GM19240 (cell line): ENCODE results near the gene LCN2.
A peak's percentile ranks its signal among the peaks of the same experiment; 100 is the strongest.

Experiments
- DNase-seq: peaks from one replicate; pipeline ENCODE4 v3.0.0; 2011; ENCODE audit warnings: low spot score; ENCODE audit not compliant: insufficient read length

LCN2 gene

DNA sequence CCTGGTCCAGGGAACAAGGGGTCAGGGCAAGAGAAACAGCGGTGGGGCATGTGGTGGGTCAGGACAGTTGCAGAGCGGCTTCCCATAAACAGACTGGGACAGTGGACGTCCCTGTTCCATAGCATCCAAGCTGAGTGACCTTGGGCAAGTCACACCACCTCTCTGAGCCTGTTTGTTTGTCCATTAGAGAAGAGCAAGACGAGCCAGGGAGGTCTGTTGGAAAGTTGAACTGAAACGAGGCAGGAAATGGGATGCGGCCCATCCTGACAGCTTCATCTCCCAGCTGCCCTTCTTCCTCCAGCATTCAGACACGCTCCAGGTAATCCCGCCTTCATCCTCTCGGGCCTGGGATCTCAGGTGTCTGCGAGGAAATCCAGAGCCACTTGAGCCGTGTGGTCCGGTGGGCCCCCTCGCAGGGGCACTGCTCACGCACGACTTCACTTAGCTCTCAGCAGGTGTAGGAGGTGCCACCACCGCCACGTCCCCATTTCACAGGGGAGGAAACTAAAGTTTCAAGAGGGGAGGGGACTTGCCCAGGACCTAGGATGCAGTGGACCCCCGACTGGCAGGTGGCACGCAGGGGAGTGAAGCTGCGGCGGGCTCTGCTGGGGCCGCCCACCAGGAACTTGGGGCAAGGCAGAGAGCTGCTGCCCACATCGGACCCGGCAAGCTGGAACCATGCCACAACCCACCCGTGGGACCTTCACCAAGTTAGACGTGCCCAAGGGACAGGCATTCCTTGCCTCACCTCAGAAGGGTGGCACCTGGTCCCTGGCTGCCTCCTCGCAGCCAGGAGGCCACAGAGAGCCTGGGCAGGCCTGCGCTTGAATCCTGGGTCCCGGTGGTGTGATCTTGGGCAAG lies 34.7 kb upstream of the LCN2 start:
- DNase-seq, result no peak

DNA sequence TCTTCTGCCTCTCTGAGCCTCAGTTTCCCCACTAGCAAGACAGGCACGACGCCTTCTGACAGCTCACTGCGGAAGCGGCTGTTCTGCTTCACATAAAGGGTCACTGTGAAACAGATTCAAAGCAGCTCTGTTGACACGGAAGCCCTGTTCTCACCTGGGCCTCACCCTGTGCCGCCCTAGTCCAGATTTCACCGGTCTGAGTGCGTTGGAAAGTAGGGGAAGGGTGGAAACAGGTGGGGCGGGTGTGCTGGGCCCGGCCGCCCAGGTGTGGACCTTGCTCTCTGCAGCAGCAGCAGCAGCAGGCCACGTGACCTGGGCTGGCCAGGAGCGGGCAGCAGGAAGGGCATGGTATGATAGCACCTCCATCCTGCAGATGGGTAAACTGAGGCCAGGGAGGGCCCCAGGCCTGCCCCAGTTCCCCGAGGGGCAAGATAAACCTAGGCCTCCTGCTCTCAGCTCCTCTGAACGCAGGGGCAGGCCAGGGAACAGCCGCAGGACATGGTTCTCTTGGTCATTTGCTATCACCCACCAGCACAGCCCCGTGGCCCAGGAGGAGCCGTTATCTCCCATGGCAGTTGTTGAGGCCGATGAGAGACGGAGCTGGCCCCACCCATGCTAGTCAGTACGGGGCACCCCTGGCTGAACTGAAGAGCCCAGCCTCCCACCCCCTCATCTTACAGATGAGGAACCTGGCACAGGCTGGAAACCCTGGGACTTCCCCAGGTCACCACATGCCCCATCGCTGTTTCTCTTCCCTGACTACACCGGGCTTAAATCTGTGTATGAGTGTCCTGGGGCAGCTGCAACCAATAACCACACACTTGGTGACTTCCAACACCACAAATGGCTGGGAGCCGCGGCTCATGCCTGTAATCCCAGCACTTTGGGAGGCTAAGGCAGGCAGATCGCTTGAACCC lies 33.8 kb upstream of the LCN2 start:
- no peak for DNase-seq

DNA sequence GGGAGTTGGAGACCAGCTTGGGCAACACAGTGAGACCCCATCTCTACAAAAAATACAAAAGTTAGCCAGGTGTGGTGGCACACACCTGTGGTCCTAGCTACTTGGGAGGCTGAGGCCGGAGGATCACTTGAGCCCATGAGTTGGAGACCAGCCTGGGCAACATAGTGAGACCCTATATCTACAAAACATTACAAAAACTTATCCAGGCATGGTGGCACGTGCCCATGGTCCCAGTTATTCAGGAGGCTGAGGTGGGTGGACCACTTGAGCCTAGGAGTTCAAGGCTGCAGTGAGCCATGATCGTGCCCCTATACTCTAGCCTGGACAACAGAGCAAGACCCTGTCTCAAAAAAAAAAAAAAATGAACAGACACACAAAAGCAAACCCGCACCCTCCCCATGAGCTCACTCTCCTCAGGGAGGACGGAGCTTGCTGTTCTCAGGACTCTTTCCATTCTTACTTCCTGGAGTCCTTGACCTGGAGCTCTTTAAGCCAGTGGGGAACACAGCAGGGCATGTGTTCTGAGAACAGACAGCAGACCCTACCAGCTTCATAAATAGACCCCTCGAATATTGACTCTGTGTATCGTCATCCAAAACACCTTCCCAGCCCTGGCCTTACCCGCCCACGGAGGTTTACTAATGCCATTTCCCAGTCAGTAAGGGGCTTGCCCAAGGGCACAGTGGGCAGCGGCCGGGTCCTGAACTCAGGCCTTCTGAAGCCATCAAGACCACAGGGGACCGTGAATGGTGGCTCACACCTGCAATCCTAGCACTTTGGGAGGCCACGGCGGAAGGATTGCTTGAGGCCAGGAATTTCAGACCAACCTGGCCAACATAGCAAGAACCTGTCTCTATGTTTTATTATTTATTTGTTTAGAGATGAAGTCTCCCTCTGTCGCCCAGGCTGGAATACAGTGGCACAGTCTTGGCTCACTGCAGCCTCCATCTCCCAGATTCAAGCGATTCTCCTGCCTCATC lies 32.9 kb upstream of the LCN2 start:
- no peak for DNase-seq

DNA sequence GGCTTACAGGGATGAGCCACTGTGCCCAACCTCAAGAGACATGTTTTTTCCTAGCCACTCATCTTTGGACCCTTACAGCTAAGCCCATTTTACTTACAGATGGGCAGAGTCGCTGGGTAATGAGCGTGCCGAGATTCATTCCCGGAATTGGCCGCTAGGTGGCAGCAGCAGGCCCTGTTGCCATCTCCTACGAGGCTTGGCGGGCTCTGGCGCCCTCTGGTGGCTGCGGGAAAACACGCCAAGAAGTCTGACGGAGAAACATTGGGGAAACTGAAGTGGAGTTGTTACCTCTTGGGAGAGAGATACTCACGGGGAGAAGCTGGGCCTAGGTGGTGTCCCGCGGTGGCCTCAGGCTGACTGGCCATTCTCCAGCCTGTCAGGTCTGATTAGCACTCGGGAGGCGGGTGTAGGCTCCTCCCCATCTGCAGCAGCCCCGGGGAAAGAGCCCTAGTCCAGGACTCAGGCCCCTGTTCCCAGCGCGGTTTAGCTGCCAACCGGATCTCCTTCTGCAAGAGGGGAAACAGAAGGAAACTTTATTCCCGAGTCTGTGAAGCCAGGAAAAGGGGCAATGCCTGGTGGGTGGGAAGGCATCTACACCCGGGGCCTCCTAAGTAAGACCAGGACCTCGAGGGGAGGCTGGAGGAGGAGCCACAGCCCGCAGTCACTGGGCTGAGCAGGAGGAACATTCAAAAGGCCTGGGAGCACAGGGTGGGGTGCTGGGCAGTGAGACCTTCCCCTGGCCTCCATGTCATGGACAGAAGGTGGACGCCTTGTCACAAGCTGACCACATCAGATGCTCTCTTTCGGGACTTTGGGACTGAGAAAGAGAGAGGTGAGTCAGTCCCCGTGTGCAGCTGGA lies 31.4 kb upstream of the LCN2 start:
- peak; percentile 90 for DNase-seq

DNA sequence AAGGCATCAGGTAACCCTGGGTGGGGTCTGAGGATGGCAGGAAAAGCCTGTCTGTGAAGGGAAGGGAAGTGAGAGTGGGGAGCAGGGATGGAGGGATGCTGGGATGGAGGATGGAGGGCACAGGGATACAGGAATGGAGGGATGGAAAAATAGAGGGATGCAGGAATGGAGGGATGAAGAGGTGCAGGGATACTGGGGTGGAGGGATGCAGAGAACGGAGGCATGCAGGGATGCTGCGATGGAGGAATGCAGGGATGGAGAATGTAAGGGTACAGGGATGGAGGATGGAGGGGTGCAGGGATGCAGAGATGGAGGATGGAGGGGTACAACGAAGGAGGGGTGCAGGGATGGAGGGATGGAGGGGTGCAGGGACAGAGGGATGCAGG lies 30.8 kb upstream of the LCN2 start:
- no peak for DNase-seq

DNA sequence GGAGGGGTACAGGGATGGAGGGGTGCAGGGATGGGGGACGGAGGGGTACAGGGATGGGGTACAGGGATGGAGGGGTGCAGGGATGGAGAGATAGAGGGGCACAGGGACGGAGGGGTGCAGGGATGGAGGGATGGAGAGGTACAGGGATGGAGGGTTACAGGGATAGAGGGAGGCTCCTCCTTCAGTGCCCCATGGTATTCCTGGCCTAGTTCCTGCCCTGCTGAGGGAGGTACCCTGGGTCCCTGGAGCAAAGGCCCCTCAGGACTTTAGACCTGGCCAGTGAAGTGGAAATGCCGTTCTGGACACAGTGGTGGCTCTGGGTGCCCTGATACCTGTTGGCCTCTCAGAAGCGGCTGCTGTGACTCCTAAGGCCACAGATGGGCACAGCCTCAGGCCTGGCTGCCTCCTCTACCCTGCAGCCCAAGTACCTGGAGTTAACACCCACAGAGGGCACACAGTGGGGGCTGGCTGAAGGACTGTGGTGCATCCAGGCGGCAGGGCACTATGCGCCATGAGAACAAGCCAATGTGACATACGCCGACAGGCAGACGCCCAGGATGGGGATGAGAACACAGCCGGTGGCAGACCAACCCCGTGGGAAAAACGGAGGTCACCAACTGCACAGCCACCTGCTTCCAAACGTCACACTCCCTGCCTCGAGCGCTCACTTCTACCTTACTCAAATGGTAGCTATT lies 30.1 kb upstream of the LCN2 start:
- DNase-seq, result no peak

DNA sequence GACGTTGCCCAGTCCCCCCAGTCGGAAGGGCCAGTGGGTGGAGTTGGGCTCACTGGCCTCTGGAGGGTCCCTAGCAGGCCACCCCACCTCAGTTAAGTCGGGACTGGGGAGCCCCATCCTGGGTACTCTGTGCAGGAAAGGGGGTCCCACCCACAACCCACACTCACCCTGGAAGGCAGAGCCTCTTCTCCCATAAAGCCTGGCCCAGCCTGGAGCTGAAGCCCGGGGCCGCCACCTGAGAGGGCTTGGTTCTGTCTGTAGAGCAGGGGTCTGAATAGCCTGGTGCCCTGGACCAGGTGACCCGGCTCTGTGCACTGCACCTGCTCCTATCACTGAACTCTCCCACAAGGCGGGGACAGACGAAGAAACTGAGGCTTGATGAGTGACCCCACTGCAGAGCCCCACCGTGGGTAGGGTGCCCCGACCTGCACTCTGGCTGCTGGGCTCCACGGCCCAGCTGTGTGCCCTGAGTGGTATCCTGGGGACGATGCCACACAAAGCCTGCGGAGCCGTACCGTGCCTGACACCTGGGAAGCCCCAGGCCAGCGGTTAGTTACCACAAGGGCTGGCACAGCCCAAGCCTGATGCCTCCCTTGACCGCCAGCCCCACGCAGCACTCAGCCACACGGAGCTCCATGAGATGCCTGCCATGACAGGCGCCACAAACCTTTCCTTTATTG lies 29.1 kb upstream of the LCN2 start:
- DNase-seq, result no peak

DNA sequence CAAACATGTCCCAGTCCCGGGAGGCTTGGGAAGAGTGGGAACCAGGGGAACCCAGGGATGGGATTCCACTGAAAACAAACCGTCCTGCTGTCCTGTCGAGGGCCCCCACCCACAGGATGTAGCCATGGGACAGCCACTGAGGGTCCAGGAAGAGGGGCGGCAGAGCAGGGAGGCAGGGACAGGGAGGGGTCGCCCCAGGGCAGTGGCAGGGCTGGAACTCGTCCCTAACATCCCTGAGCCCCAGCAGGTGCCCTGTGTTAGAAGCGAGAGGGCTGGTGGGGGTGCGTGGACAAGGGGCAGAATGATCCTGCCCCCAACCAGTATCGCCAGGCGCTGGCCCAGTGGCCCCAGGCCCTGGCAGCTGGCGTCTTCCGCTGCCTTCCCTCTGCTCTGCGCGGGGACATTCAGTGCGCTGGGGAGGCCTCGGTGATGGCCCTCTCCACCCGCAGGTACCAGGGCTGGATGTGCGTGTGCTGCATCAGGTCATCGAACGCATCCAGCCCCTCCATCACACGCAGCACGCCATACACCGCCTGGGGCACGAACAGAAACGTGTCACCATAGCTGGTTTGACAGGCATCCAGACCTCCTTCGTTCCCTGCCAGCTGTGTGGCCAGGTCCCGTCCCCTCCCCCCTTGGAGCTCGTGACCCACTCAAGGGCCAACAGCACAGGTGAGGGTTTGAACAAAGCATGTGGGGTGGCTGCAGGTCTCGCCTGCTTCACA lies 28.4 kb upstream of the LCN2 start:
- no peak for DNase-seq

DNA sequence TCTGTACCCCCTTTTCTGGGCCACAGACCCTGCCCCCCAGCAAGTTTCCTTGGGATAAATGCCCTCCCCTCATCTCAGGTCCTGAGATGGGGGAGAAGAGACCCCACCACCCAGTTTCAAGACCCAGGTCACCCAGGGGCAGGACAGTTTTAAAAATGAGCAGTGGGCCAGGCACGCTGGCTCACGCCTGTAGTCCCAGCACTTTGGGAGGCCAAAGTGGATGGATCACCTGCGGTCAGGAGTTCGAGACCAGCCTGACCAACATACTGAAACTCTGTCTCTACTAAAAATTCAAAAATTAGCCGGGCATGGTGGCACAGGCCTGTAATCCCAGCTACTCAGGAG lies 27.8 kb upstream of the LCN2 start:
- DNase-seq, result no peak

DNA sequence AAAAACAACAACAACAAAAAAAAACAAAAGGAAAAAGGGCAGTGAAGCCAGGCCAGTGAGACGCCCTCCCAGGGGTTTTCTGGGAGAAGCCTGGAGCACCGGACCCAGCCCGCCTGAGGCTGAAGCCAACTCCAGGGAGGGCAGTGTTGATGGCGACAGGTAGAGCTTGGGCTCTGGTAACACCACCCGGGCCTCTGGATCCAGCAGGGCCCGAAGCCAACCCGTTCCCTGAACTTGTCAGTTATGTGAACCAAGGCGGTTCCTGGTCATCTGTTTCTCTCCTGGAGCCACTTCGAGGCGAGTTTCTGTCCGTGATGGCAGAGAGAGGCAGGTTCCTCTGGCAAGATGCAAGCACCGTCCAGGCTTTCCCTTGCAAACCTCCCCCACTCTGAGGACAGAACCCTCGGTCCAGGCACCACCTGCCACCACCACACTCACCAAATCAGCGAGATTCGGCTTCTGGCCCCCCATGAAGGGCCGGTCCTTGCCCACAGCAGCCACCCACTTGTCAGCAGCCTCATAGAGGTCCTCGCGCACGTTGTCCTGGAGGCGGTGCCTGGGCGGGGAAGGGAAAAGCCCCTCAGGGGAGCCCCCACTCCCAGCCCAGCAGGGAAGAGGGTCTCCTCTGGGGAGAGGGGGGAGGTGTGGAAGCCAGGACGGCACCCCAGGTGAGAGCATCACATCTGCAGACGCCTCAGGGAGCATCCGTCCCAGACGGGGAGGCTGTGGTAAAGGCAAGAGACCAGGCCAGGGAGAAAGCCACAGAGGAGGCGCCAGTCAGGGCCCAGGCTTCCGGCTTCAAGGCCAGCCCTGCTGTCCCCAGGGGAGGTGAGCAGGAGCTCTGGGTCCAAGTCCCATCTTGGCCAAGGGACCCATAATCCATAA lies 27.1 kb upstream of the LCN2 start:
- no peak for DNase-seq

DNA sequence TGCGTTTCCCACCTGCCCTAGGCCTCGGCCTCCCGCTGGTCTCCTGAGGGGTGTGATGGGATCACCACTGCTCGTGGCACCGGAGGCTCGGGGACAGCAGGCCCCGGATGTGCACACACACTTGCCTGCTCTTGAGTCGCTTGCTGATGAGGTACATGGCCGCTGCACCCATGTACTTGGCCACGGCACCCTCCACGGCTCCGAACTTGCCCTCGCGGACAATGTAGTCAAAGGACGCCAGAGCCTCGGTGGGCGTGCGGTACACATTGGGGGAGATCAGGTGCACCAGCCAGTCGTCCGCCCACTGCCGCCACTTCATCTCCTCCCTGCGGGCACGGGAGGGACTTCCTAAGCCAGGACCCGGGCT lies 26.5 kb upstream of the LCN2 start:
- DNase-seq, result no peak

DNA sequence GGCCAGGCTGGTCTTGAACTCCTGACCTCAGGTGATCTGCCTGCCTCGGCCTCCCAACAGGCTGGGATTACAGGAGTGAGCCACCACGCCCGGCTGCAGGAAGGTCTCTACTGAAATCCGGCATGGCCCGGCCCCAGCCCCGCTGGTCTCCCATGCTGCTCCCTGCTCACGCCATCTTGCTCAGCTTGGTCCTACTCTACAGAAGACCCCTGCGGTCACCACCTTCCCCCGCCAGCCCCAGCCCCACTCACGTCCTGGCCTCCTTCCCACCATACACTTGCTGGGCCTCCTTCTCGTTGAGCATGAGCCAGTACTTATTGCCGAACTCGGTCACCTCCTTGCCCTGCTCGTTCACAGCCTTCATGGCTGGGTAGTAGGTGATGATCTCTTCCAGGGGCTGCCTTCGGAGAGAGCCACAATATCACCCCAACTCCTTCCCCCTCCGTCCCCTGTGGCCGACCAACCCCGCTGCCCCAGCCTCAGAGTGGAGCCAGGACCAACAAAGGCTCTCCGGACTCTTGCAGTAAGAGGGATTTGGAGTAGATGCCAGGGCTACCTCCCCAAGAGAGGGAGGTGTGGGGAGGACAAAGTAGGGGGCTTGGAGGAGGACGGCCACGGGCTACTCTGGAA lies 25.7 kb upstream of the LCN2 start:
- no peak for DNase-seq

DNA sequence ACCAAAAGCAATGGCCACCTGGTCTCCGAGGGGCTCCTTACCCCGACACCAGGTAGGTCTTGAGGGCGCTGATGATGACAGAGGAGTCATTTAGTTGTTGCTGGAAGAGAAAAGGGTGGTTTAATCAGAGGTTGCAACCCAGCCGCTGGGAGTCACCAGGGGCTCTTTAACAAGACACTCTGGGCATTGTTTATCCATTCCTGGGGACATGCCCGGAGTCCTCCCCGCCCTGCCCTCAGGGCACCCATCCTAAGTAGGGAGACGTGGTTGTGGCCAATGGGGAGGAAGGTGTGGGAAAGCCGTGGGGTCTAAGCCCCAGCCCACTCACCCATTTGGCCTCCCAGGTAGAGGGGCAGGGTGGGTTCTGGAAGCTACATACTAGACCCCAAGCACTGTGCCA lies 24.8 kb upstream of the LCN2 start:
- DNase-seq, result no peak

DNA sequence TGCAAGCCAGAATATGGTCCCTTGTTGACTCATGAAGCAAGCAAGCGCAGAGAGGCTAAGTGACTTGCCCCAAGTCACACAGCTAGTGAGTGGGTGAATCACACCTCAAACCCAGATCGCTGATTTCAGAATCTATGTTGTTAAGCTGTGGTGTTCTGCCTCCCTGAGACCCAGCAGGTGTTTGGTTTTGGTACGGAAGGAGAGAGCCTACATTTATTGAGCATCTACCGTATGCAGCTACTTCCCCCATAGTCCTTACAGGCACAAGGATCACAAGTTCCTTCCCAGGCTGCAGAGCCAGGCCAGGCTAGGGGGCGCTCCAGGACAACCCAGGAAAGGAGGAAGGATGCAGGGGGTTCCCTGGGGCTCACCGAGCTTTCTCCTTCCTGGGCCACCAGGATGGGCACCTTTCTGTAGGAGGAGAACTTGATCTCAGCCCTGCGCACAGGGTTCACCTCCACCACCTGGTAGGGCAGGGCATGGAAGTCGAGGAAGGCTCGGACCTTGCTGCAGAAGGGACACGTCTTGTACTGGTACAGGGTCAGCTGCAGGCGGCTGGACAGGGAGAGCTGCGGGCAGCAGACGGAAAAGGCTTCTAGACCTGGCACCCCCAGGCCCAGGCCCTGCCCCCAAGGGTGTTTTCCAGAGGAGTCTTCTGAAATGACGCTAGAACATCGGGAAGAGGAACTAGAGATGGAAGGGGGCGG lies 24.2 kb upstream of the LCN2 start:
- no peak for DNase-seq

DNA sequence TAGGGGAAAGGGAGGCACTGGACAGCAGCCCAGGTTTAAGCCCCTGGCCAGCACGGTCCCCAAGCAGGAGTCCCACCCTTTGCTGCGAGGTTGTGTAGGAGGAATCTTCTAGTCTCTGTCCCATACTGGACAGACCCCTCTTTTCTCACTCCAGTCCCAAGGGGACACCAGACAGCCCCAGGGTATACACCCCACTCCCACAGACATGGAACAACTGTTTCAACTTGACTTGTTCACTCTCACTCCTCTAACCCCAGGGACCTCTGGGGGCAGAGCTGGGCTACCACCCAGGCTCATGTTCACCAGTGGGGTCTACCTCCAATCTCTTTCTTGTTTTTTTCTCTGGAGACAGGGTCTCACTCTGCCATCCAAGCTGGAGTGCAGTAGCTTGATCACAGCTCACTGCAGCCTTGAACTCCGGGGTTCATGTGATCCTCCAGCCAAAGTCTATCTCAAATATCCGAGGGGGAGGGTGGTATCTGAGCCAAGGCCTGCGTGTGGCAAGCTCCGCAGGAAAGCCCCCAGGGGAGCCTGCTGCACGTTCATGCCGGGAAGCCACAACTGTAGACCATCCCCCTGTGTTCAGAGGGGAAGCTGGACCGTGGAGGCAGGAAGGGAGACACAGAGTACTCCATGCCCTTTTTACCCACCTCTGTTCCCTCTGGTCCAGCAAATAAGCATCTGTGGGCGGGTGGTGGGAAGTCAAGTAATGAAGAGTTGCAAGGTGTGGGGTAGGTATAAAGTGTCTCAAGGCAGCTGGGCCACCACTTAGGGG lies 23.5 kb upstream of the LCN2 start:
- no peak for DNase-seq

DNA sequence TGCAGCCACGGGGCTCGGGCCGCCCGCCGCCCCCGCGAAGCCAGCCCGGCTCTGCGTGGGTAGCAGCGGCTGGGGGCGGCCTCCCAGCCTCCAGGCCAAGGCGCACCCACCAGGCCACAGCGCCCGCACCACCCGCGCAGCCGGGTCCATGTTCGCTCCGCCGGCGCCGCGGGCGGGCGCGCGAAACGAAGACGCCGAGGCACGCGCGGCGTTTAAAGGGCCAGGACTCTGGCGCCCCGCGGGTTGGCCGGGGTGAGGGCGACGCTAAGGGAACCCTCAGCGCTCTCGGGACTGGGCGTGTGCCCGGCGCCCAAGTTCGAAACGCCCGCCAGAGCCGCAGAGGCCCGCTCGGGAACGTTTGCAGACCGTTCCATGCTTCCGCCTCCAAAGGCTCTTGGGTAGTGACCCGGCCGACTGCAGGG lies 21.7 kb upstream of the LCN2 start, which contains the start of gene PTGES2:
TSS of gene PTGES2 (minus strand) at position 162 of the 422 bp plus-strand sequence. CDS start at position 150, 12 bp downstream.
- DNase-seq, result peak; percentile 51
